Stimulated activated CD4-positive, alpha-beta T cell treated with anti-CD3 and anti-CD28 coated beads, Interleukin-15, amount 100 ng/mL, for 1 hour (primary cell): Measurements from ENCODE around the gene SCN8A.
"Not testable (repeated sequence)": the region's sequence is repeated elsewhere in the genome, so short reads cannot be mapped to it uniquely, and the experiment has no call there.

ENCODE experiments used
- DNase-seq, 2 donors: peaks; one replicate each; pipeline ENCODE4 v3.0.0-alpha.2; 2020; ENCODE audit warnings: low read depth in 1 of 2, low spot score in 1 of 2

SCN8A gene

DNA sequence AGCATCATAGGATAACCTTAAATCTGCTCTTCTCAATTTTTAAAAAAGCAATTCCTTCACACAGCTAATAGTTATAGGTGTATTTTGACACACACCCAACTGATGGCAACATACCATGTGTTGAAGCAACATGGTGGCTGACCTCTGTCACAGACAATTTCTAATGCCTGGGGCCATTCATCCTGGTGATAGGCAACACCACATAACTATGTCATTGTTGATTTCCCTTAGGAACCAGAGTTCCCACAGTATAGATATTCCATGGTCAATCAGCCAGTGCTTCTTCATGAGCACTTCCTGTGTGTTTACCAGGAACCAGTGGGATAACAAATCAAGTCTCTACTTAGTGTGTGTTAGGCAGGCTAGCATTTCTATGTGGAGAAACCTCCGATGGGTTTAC lies 169.2 kb downstream of the SCN8A start:
- DNase-seq, result no peak

DNA sequence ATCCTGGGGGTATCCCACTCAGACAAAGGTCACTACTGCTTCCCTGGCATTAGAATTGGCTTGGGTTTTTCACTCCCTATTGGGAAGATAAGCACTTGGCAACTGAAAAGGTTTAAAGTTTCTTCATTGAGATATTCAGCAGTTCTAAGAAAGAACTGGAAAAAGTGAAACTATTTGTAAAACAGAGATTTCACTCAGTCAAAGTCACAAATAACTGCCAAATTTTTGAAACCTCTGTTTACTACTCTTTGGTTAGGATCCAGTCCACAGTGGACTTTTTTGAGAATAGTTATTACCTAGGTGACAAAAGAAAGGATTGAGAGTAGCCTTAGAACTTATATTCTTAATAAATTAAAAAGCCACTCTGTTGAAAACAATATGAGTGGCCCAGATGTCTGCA lies 172.7 kb downstream of the SCN8A start:
- DNase-seq, result no peak

DNA sequence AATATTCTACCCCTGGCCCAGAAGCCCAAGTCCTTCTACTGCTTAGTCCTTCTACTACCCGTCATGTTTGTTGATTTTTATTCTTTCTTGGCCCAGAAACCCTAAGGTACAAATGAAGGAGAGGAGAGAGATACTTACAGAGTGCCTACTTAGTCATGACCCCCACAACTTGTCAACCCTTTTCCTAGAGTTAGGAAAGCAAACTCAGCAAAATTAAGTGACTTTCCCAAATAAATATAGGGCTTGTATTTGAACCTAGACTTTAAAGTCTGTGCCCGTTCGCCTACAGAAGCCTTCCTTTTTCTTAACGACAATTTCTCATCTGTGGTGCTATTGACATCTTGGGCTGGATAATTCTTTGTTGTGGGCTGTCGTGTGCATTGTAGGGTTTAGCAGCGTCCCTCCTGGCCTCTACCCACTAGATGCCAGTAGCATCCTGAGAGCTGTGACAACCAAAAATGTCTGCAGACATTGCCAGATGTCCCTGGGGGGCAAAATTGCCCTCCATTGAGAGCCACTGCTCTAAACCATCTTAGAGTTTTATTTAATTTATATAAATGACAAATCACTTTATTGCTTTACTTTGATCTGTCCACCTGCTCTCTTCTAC lies 175.1 kb downstream of the SCN8A start:
- no peak for DNase-seq

DNA sequence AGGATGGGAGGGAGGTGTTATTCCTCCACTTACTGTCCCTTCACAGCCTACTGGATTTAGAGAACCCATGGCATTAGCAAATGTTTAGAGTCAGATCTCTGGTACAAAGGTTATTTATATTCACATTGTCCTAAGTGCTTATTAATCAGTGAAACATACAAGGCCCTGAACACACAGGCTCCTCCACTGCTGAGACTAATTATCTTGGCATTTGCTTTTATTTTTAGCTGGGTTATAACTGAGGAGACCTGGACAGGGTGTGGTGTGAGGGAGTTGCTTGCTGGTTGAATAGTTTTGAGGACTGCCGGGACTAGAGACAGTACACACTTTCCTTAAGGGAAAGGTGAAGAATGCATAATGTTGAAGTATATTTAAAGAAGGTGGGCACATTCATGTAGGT lies 180.0 kb downstream of the SCN8A start:
- DNase-seq, result no peak

DNA sequence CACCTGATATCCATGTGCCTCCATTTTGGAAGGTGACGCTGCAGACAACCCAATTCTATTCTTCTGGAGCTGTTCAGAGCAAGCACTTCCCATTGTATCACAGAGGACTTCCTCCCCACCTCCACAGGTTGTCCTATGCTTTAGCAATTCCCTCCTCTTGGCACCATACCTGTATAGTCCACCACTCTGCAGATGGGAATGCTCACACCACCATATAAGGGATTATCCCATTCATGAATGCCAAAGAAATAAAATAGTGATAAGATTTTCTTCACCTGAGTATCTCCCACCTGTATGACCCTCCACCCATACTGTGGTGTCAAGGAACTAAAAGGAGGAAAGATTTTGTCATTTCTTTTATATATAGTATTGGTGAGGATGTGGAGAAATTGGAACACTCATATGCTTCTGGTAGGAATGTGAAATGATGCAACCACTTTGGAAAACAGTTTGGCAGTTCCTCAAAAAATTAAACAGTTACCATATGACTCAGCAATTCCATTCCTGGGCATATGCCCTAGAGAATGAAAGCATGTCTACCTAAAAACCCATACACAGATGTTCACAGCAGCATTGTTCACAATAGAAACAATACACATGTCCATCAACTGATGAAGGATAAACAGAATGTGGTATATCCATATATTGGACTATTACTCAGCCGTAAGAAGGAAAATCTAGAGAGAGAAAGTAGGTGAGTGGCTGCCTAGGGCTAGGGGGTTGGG lies 182.3 kb downstream of the SCN8A start:
- no peak for DNase-seq

DNA sequence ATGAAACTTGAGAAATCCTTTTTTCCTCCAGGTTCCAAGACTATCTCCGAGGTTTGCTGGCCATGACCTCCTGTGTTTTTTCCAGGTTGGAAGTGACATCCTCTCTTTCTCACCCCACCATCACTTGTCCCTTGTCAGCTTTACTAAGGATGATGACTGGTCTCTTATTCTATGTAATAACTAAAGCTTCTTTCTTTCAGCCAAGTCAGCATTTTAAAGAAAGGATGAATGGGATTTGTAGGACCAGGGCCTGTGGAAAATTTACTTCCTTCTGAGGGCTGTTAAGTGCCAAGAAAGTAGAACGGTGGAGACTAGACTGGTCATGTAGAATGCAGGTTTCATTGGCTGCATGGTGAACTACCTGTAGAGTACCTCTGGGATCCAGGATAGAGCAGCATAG lies 183.9 kb downstream of the SCN8A start:
- no peak for DNase-seq

DNA sequence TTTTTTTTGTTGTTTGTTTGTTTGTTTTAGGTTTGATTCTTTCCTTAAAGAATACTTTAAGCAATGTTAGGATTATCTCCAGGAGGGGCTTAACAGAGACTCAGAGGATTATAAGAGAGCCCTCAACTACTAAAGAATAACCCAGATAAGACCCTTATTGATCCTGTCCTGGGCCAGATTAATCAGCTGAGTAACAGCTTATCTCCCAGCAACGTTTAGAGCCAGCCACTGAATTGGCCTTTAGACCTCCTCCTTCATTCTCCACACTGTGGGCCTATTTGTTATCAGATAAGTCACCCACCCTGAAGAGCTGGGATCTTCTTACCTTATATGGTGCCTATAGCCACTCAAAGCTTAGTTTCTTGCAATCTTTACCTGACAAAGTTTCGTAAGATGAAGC lies 186.4 kb downstream of the SCN8A start:
- DNase-seq, result no peak

DNA sequence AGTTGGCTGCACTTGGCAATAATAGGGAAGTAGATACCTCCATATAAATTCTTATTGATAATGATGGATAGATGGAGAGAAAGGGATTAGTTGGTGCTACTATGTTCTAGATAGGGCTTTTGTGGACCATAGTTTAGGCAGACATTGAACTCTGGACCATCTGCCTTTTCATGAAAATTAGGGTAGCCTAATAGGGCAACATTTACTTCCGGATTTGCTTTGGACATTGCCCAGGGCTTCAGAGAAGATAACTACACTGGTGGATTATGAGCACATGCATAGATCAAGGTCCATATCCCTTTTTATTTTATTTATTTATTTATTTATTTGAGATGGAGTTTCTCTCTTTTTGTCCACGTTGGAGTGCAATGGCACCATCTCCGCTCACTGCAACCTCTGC lies 186.9 kb downstream of the SCN8A start:
- no peak for DNase-seq

DNA sequence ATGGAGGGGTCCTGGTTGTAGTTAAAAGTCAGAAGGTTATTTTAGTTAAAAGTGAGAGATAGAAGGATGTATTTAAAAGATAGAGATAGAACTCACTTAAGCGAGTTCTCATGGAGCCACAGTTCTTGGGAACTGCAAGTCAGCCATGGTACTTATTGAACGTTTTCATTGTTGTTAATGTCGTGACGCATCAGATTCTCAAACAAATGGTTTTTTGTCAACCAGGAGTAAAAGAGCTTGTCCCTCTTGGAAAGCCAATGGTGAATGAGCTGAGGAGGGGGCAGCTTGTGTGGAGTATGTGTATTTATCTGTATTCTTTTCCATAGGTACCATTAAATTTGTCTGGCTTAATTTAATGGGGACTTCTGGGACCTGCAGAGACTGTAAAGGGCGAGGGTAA lies 188.8 kb downstream of the SCN8A start:
- DNase-seq, result no peak

DNA sequence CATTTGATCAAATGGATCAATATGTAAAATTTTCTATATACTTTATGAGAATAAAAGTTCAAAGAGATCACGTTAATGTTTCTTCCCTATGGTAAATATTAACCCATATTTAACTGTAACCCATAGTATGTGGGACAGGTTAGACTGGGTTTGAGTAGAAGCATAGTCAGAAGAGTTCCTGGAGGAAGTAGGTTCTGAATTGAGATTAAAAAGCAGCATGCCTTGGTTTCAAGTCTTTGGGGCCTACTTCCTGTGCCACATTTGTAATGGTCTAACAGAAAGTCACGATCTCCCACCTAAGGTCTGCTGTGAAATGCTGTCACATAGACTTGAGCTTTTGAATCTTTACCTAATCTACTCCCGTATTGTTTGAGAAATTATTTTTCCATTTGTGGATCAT lies 193.7 kb downstream of the SCN8A start:
- no peak for DNase-seq

DNA sequence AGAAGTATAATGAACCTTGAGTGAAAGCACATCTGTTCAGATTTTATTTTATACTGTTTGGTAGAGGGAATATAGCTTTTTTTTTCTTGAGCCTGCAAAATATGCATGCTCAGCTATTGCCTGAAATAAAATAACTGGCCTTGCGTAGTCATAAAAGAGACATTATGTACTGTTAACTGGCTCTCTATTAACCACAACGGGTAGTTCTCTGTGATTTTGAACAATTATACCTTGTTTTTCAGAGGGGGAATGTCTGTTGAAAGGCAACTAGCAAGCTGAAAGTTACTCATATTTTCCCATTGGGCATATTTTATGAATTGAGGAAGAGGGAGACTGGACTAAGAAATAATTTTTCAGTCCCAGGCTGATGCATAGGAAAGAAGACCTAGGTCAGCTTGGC lies 194.9 kb downstream of the SCN8A start:
- DNase-seq, result no peak

DNA sequence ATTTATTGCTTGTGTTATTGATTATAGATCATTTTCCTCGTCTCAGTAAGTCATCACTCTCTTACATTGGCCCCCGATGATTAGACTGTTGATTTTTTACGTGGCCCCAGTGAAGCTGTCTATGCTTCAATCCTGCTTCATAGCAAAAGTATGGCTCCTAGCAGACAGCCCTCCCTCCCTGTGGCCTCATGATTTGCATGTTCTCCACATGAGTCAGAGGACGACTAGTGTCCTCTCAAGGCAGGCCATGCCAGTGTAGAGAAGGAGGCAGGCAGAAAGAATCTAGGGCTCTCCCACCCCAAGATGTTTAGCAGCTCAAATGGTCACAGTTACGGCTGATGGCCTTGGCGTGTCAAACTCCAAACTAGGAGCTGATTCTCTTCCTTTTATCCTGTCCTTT lies 197.8 kb downstream of the SCN8A start:
- DNase-seq, result no peak

DNA sequence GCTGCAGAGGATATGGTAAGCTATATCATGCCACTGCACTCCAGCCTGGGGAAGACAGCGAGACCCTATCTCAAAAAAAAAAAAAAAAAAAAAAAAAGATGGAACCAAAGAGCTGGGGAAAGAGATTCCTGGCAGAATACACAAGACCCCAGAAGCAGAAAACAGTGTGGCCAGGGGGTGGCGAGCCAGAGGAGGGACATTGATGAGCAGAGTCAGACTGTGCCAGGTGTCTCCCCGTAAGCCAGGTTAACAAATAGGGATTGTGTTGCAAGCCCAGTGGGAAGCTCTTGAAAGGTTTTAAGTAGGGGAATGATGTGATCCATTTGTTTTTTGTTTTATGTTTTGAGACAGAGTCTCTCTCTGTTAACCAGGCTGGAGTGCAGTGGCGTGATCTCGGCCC lies 201.4 kb downstream of the SCN8A start:
- DNase-seq, result no peak

DNA sequence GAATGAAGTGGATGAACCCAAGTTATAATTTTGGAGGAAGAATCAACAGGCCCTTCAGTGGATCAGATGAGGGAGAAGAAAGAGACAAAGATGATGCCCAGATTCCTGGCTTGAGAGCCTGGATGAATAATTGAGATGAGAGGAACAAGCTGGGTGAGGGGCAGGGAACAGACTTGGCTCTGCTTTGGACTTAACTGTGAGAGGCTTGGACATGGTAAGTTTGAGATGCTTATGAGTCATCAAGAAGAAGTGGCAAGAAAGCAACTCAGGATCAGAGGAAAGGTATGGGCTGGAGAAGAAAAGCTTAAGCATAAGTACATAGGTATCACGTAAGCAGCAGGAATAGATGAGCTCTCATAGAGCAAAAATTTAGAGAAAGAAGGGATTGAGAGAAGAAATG lies 202.2 kb downstream of the SCN8A start:
- no peak for DNase-seq

DNA sequence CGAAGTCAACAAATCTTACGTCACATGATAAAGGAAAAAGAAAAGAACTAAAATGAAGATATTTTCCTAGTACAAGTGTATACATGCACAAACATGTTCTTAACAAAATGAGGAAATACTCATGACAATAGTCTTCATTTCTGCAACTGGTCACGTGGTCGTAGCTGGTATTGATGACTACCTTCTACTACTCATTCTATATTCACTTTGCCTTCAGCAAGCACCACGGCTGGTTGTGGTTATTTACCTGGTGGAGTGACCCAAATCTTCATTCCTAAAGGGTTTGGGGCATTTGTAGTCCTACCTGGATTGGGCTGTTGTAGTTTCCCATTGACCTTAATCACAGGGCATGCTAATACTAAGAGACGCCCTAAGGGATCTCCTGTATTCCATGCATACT lies 206.3 kb downstream of the SCN8A start:
- DNase-seq, result no peak

DNA sequence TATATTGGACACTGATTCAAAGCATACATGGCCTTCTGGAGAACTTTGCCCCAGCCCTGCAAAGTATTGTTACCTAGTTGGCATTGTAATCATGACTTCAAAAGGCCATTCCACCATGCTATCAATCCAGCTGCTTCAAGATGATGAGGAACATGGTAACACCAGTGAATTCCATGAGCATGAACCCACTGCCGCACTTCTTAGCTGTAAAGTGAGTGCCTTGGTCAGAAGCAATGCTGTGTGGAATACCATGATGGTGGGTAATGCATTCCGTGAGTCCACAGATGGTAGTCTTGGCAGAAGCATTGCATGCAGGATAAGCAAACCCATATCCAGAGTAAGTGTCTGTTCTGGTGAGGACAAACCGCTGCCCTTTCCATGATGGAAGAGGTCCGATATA lies 207.0 kb downstream of the SCN8A start:
- DNase-seq, result not testable (repeated sequence)

DNA sequence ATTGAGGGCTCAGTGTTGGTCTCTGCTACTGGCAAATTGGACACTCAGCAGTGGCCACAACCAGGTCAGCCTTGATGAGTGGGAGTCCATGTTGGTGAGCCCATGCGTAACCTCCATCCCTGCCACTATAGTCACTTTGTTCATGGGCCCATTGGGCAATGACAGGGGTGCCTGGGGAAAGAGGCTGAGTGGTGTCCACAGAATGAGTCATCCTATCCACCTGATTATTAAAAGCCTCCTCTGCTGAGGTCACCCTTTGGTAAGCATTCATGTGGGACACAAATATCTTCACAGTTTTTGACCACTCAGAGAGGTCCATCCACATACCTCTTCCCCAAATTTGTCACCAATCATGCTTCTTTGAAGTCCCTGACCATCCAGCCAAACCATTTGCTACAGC lies 207.5 kb downstream of the SCN8A start:
- no peak for DNase-seq

DNA sequence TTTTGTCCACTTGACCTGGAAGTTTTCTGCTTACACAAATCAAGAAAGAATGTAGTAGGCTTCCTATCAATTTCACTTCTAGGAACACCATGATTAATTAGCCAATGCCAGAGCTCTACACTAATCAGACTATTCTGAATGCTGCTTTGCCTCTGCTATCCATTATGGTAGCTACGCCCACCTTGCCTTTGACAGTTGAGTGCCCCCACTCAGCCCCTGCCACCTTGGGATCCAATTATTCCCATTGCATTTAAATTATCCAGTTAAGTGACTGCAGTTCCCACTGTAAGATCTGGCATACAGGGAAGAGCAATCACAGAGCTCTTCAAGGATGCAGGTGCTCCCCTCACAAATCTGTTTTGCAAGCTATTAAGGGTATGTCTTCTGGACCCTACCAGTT lies 210.0 kb downstream of the SCN8A start:
- DNase-seq, result no peak

DNA sequence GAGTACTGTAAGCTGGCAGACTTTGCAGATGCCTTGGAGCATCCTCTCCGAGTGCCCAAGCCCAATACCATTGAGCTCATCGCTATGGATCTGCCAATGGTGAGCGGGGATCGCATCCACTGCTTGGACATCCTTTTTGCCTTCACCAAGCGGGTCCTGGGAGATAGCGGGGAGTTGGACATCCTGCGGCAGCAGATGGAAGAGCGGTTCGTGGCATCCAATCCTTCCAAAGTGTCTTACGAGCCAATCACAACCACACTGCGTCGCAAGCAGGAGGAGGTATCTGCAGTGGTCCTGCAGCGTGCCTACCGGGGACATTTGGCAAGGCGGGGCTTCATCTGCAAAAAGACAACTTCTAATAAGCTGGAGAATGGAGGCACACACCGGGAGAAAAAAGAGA lies 215.9 kb downstream of the SCN8A start:
- no peak for DNase-seq

DNA sequence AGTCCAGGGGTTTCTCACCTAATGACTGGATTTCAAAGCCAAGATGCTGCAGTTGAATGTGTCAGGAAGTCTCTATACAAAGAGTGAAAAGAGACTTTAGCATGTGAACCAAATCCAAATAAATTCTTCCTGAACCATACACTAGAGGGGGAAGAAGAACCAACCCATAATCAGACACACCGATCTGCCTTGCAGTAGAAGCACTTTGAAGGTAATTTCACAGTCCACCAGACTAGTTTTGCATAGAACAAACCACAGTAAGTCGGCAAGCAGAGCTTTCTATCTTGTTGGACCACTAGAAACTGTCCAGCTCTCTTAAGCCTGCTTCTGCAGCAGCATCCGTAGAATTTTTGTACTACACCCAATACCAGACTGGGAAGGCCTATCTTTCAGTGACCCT lies 218.2 kb downstream of the SCN8A start:
- no peak for DNase-seq

DNA sequence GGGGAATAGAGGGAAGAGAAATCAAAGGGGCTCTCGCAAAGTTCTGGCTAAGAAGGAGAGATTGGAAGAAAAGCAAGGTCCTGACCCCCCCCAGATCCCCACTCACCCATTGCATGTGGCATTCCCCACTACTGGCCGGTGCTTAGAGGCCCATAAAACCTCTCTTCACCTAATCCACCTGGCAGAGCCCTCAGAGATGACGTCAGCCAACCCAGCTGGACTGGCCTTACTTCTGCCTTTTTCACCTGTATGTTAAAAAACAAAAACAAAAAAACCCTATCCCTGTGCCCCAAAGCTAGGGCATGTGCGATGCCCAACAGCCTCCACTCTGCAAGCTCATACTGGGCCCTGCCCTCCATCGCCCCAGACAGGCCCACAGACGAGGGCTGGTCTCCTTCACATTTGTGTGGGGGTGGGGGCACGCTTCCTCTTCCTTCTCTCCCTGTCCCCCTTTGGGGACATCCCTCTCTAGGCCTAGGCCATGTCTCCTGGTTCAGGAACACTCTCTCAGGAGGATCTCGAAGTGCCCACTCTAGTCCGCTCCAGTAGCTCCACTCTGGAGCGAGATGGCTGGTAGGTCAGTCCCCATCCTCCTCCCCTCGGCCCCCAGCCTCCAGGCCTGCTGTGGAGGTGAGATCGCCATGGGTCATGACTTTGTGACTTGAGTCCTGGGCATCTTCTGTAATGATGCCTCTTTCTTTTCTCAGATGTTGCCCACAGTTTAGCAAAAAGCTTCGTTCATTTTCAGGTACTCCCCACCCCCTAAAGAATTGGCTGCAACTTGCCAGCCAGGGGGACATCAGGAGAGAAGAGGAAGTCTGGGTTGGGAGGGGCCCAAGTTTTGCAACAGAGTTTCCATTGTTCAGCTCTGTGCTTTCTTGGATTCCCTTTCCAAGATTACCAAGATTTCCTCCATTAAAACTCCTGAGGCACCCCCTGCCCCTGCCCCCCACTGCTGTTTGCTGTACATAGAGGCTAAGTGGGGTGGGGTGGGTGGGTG lies 220.5 kb downstream of the SCN8A start:
- no peak for DNase-seq

DNA sequence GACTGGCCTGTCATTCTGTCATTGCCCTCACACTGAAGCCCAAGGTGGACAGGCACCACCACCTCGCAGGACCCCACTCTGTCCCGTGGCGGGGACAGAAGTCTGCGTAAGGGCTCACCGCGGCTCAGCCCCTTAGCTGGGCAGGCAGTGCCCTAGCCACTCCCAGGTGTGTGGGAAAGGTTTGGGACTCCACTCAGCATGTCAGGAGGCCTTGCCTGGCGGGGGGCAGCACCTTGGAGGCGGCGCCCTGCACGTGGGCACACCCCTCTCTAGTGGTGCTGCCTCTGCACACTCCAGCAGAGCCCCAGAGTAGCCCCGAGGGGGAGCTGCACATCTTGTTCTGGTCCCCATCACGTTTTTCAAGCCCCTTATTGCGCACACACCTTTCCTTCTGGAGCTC lies 221.8 kb downstream of the SCN8A start:
- no peak for DNase-seq
